ENCODE data around the gene GDPD4. TPM values are rescaled to one million over a fixed set of nuclear protein-coding genes. Genes with fewer than 3 reads are reported as not detected.

GDPD4 gene
- total RNA-seq: not detected

- Mint-ChIP-seq H3K27ac (no peak within 1 kb of the TSS), H3K27me3 (ENCODE audit: low read depth) (no peaks in the 10 kb centered on the region), H3K4me3 (no peak within 1 kb of the TSS), H3K9me3 (peaks cover 0 to 3% of the 10 kb centered on the region in 2 donors), H3K36me3 (ENCODE audit: insufficient read depth in 2 of 2) (no peaks in the 10 kb centered on the region), H3K4me1 (ENCODE audit: low read depth) (peaks cover 9% of the 10 kb centered on the region)
- ATAC-seq (replicated peaks in 1 of 2): no peak
- DNase-seq: no peak
These were observed at the start of gene GDPD4 for GRCh38 chr11:77301510-77301909. GDPD4 (minus strand) TSS chr11:77301686; CDS start chr11:77285137, 16,549 bp downstream.

GRCh38 chr11:77347948-77348347, 46.5 kb upstream of the GDPD4 start:
- Mint-ChIP-seq H3K9me3 (no peaks in the 10 kb centered on the region), H3K4me3 (no peak overlapping the region), H3K4me1 (ENCODE audit: low read depth) (no peaks in the 10 kb centered on the region), H3K36me3 (ENCODE audit: insufficient read depth in 2 of 2) (peaks cover 1 to 2% of the 10 kb centered on the region in 2 donors), H3K27me3 (ENCODE audit: low read depth) (no peaks in the 10 kb centered on the region), H3K27ac (no peak overlapping the region)
- ATAC-seq (replicated peaks in 1 of 2) (no peak), DNase-seq (no peak)

GRCh38 chr11:77346906-77347603, 45.6 kb upstream of the GDPD4 start:
- ATAC-seq (replicated peaks in 1 of 2) (no peak), DNase-seq (no peak)
- Mint-ChIP-seq H3K9me3 (no peaks in the 10 kb centered on the region), H3K4me3 (no peak overlapping the region), H3K27ac (no peak overlapping the region), H3K27me3 (ENCODE audit: low read depth) (no peaks in the 10 kb centered on the region), H3K4me1 (ENCODE audit: low read depth) (no peaks in the 10 kb centered on the region), H3K36me3 (ENCODE audit: insufficient read depth in 2 of 2) (peaks cover 1 to 2% of the 10 kb centered on the region in 2 donors)

- Mint-ChIP-seq H3K9me3 (no peaks in the 10 kb centered on the region), H3K36me3 (ENCODE audit: insufficient read depth in 2 of 2) (peaks cover 1 to 2% of the 10 kb centered on the region in 2 donors), H3K4me3 (no peak overlapping the region), H3K4me1 (ENCODE audit: low read depth) (no peaks in the 10 kb centered on the region), H3K27me3 (ENCODE audit: low read depth) (no peaks in the 10 kb centered on the region), H3K27ac (no peak overlapping the region)
- ATAC-seq (replicated peaks in 1 of 2) (no peak), DNase-seq (no peak)
These were observed 44.1 kb upstream of the GDPD4 start for GRCh38 chr11:77345621-77346020.

GRCh38 chr11:77340501-77340900, 39.0 kb upstream of the GDPD4 start:
- H3K9me3 Mint-ChIP-seq: no peaks in the 10 kb centered on the region
- H3K27ac Mint-ChIP-seq: no peak overlapping the region
- peaks cover 1 to 2% of the 10 kb centered on the region in 2 donors for H3K36me3 Mint-ChIP-seq (ENCODE audit: insufficient read depth in 2 of 2)
- DNase-seq (no peak), ATAC-seq (replicated peaks in 1 of 2) (no peak)
- no peaks in the 10 kb centered on the region for H3K27me3 Mint-ChIP-seq (ENCODE audit: low read depth)
- H3K4me3 Mint-ChIP-seq: no peak overlapping the region
- H3K4me1 Mint-ChIP-seq (ENCODE audit: low read depth): no peaks in the 10 kb centered on the region

- Mint-ChIP-seq H3K4me3 (no peak overlapping the region), H3K27me3 (ENCODE audit: low read depth) (no peaks in the 10 kb centered on the region), H3K36me3 (ENCODE audit: insufficient read depth in 2 of 2) (peaks cover 7 to 8% of the 10 kb centered on the region in 2 donors), H3K27ac (no peak overlapping the region), H3K9me3 (peaks cover 0 to 4% of the 10 kb centered on the region in 2 donors), H3K4me1 (ENCODE audit: low read depth) (no peaks in the 10 kb centered on the region)
- ATAC-seq (replicated peaks in 1 of 2): no peak
- DNase-seq: no peak
These were observed 30.8 kb upstream of the GDPD4 start for GRCh38 chr11:77332259-77332658.

GRCh38 chr11:77325159-77325558, 23.7 kb upstream of the GDPD4 start:
- Mint-ChIP-seq H3K36me3 (ENCODE audit: insufficient read depth in 2 of 2) (peaks cover 8 to 9% of the 10 kb centered on the region in 2 donors), H3K4me1 (ENCODE audit: low read depth) (no peaks in the 10 kb centered on the region), H3K4me3 (no peak overlapping the region), H3K27ac (no peak overlapping the region), H3K27me3 (ENCODE audit: low read depth) (no peaks in the 10 kb centered on the region), H3K9me3 (peaks cover 2 to 3% of the 10 kb centered on the region in 2 donors)
- DNase-seq (no peak), ATAC-seq (replicated peaks in 1 of 2) (peak in 1 of 2 donors; percentile 33)

GRCh38 chr11:77324508-77324907, 23.0 kb upstream of the GDPD4 start:
- H3K27me3 Mint-ChIP-seq (ENCODE audit: low read depth): no peaks in the 10 kb centered on the region
- DNase-seq: no peak
- no peak overlapping the region for H3K4me3 Mint-ChIP-seq
- no peak for ATAC-seq (replicated peaks in 1 of 2)
- H3K36me3 Mint-ChIP-seq (ENCODE audit: insufficient read depth in 2 of 2): peaks cover 8 to 9% of the 10 kb centered on the region in 2 donors
- peak overlapping the region; percentile 60 for H3K27ac Mint-ChIP-seq
- no peaks in the 10 kb centered on the region for H3K4me1 Mint-ChIP-seq (ENCODE audit: low read depth)
- peaks cover 2 to 3% of the 10 kb centered on the region in 2 donors for H3K9me3 Mint-ChIP-seq

GRCh38 chr11:77322926-77323590, 21.6 kb upstream of the GDPD4 start:
- Mint-ChIP-seq H3K27me3 (ENCODE audit: low read depth) (no peaks in the 10 kb centered on the region), H3K36me3 (ENCODE audit: insufficient read depth in 2 of 2) (peaks cover 4 to 6% of the 10 kb centered on the region in 2 donors), H3K4me3 (no peak overlapping the region), H3K27ac (no peak overlapping the region), H3K9me3 (peaks cover 0 to 2% of the 10 kb centered on the region in 2 donors), H3K4me1 (ENCODE audit: low read depth) (no peaks in the 10 kb centered on the region)
- DNase-seq (no peak), ATAC-seq (replicated peaks in 1 of 2) (no peak)

GRCh38 chr11:77322506-77322905, 21.0 kb upstream of the GDPD4 start:
- H3K27me3 Mint-ChIP-seq (ENCODE audit: low read depth): no peaks in the 10 kb centered on the region
- no peak overlapping the region for H3K27ac Mint-ChIP-seq
- DNase-seq (no peak), ATAC-seq (replicated peaks in 1 of 2) (no peak)
- no peak overlapping the region for H3K4me3 Mint-ChIP-seq
- H3K4me1 Mint-ChIP-seq (ENCODE audit: low read depth): no peaks in the 10 kb centered on the region
- H3K9me3 Mint-ChIP-seq: peaks cover 0 to 2% of the 10 kb centered on the region in 2 donors
- peaks cover 3 to 6% of the 10 kb centered on the region in 2 donors for H3K36me3 Mint-ChIP-seq (ENCODE audit: insufficient read depth in 2 of 2)

GRCh38 chr11:77320351-77320750, 18.9 kb upstream of the GDPD4 start:
- H3K36me3 Mint-ChIP-seq (ENCODE audit: insufficient read depth in 2 of 2): peaks cover 0 to 1% of the 10 kb centered on the region in 2 donors
- H3K4me3 Mint-ChIP-seq: no peak overlapping the region
- H3K27ac Mint-ChIP-seq: no peak overlapping the region
- no peaks in the 10 kb centered on the region for H3K9me3 Mint-ChIP-seq
- ATAC-seq (replicated peaks in 1 of 2) (no peak), DNase-seq (no peak)
- no peaks in the 10 kb centered on the region for H3K27me3 Mint-ChIP-seq (ENCODE audit: low read depth)
- no peaks in the 10 kb centered on the region for H3K4me1 Mint-ChIP-seq (ENCODE audit: low read depth)

- no peak overlapping the region for H3K27ac Mint-ChIP-seq
- no peaks in the 10 kb centered on the region for H3K4me1 Mint-ChIP-seq (ENCODE audit: low read depth)
- no peak for ATAC-seq (replicated peaks in 1 of 2)
- no peaks in the 10 kb centered on the region for H3K27me3 Mint-ChIP-seq (ENCODE audit: low read depth)
- no peaks in the 10 kb centered on the region for H3K9me3 Mint-ChIP-seq
- H3K4me3 Mint-ChIP-seq: no peak overlapping the region
- peaks cover 0 to 1% of the 10 kb centered on the region in 2 donors for H3K36me3 Mint-ChIP-seq (ENCODE audit: insufficient read depth in 2 of 2)
- no peak for DNase-seq
These were observed 17.1 kb upstream of the GDPD4 start for GRCh38 chr11:77318600-77318999.

GRCh38 chr11:77316733-77317342, 15.4 kb upstream of the GDPD4 start:
- no peak overlapping the region for H3K4me3 Mint-ChIP-seq
- ATAC-seq (replicated peaks in 1 of 2): no peak
- no peaks in the 10 kb centered on the region for H3K9me3 Mint-ChIP-seq
- peaks cover 0 to 1% of the 10 kb centered on the region in 2 donors for H3K36me3 Mint-ChIP-seq (ENCODE audit: insufficient read depth in 2 of 2)
- no peaks in the 10 kb centered on the region for H3K27me3 Mint-ChIP-seq (ENCODE audit: low read depth)
- no peaks in the 10 kb centered on the region for H3K4me1 Mint-ChIP-seq (ENCODE audit: low read depth)
- H3K27ac Mint-ChIP-seq: no peak overlapping the region
- DNase-seq: no peak
